ENCODE results near the gene SMARCA2. TPM values are rescaled to one million over a fixed set of nuclear protein-coding genes. Genes with fewer than 3 reads are reported as not detected.

Gene SMARCA2
- total RNA-seq, 1 donor from 2014 or later, result 96.2 TPM

DNA sequence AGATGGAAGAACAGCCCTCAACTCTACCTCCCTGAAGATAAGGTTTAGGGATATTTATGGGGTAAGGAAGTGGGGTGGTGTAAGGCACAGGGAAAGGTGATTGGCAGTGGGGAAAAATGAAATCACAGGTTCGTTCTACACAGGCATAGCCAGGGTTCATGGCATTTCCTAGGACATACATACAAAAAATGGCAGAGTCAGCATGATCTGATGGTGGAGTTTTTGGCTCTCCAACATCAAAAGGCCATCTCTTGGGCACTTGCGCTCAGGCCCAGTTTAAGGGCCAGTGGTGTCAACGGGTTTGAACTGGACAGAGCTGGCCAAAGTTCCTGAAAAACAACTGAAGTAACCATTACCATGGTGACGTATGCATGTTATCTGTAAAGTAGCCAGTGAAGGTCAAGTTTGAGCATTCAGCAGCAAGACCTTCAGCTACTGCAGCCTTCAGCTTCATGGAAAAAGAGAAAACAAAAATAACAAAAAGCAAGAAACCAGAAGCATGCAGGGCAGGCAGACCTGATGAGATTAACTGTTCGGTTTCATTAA lies 92.8 kb downstream of the SMARCA2 start:
- H3K27me3 Mint-ChIP-seq (ENCODE audit: low read depth), result peaks cover 6% of the 10 kb centered on the region
- no peaks in the 10 kb centered on the region for H3K9me3 Mint-ChIP-seq
- no peak overlapping the region for H3K27ac Mint-ChIP-seq
- no peak overlapping the region for H3K4me3 Mint-ChIP-seq
- peaks cover 32% of the 10 kb centered on the region for H3K4me1 Mint-ChIP-seq
- H3K36me3 Mint-ChIP-seq, result peaks cover 26% of the 10 kb centered on the region
- TF ChIP-seq, protein P1, sequence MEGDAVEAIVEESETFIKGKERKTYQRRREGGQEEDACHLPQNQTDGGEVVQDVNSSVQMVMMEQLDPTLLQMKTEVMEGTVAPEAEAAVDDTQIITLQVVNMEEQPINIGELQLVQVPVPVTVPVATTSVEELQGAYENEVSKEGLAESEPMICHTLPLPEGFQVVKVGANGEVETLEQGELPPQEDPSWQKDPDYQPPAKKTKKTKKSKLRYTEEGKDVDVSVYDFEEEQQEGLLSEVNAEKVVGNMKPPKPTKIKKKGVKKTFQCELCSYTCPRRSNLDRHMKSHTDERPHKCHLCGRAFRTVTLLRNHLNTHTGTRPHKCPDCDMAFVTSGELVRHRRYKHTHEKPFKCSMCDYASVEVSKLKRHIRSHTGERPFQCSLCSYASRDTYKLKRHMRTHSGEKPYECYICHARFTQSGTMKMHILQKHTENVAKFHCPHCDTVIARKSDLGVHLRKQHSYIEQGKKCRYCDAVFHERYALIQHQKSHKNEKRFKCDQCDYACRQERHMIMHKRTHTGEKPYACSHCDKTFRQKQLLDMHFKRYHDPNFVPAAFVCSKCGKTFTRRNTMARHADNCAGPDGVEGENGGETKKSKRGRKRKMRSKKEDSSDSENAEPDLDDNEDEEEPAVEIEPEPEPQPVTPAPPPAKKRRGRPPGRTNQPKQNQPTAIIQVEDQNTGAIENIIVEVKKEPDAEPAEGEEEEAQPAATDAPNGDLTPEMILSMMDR (IDR thresholded peaks at IDR 0.05; ENCODE audit: unreplicated experiment), result no peak
- DNase-seq (ENCODE audit: low spot score in 2 of 2, unreplicated experiment in 2 of 2), result no peak

DNA sequence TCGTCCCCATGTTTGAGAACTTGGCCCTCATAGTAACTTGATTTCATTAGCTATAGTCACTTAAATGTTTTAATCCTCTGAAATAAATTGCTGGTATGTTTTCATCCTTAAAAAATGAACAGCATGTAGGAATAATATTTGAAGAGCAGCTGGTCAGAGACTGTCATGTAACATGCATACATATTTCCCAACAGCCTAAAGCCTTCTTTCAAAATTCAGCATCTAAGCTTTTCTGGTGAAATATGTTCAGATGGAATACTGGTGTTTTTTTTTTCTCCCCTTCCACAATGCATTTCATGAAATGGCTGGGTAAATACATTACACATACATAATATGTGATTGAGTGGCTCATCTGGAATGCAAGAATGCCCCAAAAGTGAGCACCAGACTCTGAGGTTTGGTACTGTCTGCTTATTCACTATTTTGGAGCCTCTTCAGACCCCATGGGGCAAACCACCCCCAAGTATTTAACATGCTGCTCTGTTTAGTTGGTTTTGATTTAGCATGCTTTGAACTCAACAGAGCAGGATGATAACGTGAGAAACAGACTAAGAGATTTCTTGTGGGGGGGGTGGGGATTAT lies 94.0 kb downstream of the SMARCA2 start:
- peak overlapping the region; percentile 66 for H3K27ac Mint-ChIP-seq

DNA sequence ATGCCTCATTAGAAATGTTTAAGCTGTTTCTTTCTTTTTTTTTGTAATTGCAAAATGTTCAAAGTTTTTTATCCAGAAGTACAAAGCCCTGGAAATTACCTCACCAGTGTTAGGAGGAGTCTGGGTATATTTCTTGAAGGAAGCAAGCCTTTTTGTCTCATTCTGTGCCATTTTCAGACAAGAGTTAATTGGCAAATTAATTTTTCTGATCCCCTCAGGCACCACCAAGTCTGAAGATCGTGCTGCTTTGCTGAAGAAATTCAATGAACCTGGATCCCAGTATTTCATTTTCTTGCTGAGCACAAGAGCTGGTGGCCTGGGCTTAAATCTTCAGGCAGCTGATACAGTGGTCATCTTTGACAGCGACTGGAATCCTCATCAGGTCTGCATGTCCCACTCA lies 94.9 kb downstream of the SMARCA2 start:
- no peak for DNase-seq (ENCODE audit: low spot score in 2 of 2, unreplicated experiment in 2 of 2)
- Mint-ChIP-seq H3K27me3 (ENCODE audit: low read depth) (peaks cover 6% of the 10 kb centered on the region), H3K9me3 (no peaks in the 10 kb centered on the region), H3K36me3 (peaks cover 28% of the 10 kb centered on the region), H3K27ac (peak overlapping the region; percentile 75), H3K4me3 (no peak overlapping the region), H3K4me1 (peaks cover 31% of the 10 kb centered on the region)
- TF ChIP-seq, protein P1 (IDR thresholded peaks at IDR 0.05; ENCODE audit: unreplicated experiment), result no peak

More for the DNA sequence above, 94.0 kb downstream of the SMARCA2 start:
- no peaks in the 10 kb centered on the region for H3K9me3 Mint-ChIP-seq
- no peak overlapping the region for H3K4me3 Mint-ChIP-seq
- TF ChIP-seq, protein P1 (IDR thresholded peaks at IDR 0.05; ENCODE audit: unreplicated experiment), result no peak
- H3K4me1 Mint-ChIP-seq, result peaks cover 31% of the 10 kb centered on the region
- H3K36me3 Mint-ChIP-seq, result peaks cover 28% of the 10 kb centered on the region
- H3K27me3 Mint-ChIP-seq (ENCODE audit: low read depth), result peaks cover 6% of the 10 kb centered on the region
- DNase-seq (ENCODE audit: low spot score in 2 of 2, unreplicated experiment in 2 of 2), result no peak

DNA sequence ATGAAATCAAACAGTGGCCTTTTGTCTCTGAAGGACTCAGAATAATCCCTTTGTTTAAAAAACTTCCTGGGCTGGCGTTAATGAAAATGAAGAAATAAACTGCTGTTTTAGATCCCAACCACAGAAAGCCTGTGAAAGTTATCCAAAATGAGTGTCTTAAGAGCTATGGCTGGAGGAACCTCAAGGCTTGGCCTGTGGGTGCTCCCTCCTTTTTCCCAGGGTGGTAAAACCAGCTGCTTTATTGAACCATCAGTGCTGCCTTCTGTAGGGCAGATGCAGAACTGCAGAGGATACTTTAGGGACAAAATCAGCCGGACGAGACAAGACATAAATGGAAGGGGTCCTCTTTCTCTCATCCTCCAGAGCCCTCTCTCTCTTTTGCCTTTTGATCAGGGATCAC lies 100.9 kb downstream of the SMARCA2 start:
- no peak overlapping the region for H3K4me3 Mint-ChIP-seq
- TF ChIP-seq, protein P1 (IDR thresholded peaks at IDR 0.05; ENCODE audit: unreplicated experiment), result peak; percentile 12
- no peak overlapping the region for H3K27ac Mint-ChIP-seq
- DNase-seq (ENCODE audit: low spot score in 2 of 2, unreplicated experiment in 2 of 2), result no peak
- H3K4me1 Mint-ChIP-seq, result peaks cover 6% of the 10 kb centered on the region
- peaks cover 33% of the 10 kb centered on the region for H3K36me3 Mint-ChIP-seq
- no peaks in the 10 kb centered on the region for H3K9me3 Mint-ChIP-seq
- H3K27me3 Mint-ChIP-seq (ENCODE audit: low read depth), result no peaks in the 10 kb centered on the region

DNA sequence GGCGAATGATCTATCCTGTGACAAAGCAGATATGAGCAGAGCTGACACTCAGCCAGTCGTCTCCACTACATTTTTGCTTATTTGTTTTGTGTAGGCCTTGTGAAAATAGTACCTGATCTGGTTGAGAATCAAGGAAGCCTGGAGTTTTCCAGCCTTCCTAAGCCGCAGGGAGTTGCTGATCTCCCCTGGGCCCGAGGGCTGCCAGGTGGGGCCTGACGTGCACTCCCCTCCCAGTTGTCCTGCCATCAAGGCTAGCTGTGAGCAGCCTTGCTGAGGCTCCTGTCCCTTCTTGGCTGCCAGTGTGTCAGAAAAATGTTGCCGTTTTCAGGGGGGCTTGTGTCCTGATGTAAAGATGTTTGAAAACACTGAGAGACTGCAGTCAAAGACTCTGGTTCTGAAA lies 102.4 kb downstream of the SMARCA2 start:
- TF ChIP-seq, protein P1 (IDR thresholded peaks at IDR 0.05; ENCODE audit: unreplicated experiment), result no peak
- H3K9me3 Mint-ChIP-seq, result no peaks in the 10 kb centered on the region
- H3K4me1 Mint-ChIP-seq, result peaks cover 13% of the 10 kb centered on the region
- H3K27me3 Mint-ChIP-seq (ENCODE audit: low read depth), result no peaks in the 10 kb centered on the region
- no peak overlapping the region for H3K4me3 Mint-ChIP-seq
- H3K27ac Mint-ChIP-seq, result no peak overlapping the region
- DNase-seq (ENCODE audit: low spot score in 2 of 2, unreplicated experiment in 2 of 2), result no peak
- peaks cover 25% of the 10 kb centered on the region for H3K36me3 Mint-ChIP-seq
